Activated T-cell treated with anti-CD3 and anti-CD28 coated beads, Interleukin-2, amount 50 U/mL, for 72 hours (primary cell): Measurements from ENCODE around the gene PHTF2. TPM values are rescaled to one million over a fixed set of nuclear protein-coding genes. Genes with fewer than 3 reads are reported as not detected.
"Not testable (repeated sequence)": the region's sequence is repeated elsewhere in the genome, so short reads cannot be mapped to it uniquely, and the experiment has no call there.

ENCODE experiments used
- ATAC-seq, 2 donors: fragments of 150-1000 bp; cut with Tn5 transposase; replicated peaks in 1 of 2; 2 replicates each; pipeline ENCODE4 v1.10.0; 2021; ENCODE audit warnings: moderate library complexity in 2 of 2, mild to moderate bottlenecking in 1 of 2
- DNase-seq, 2 donors: peaks; one replicate each; pipeline ENCODE4 v3.0.0; 2021 to 2022; ENCODE audit warnings: mixed read lengths in 1 of 2
- H3K27ac Mint-ChIP-seq: one replicate; pipeline ENCODE4 v1.8.0; 2022; ENCODE audit warnings: mild to moderate bottlenecking, moderate library complexity, mixed read lengths
- H3K27me3 Mint-ChIP-seq: one replicate; pipeline ENCODE4 v1.8.0; 2022; ENCODE audit warnings: low read depth, mixed read lengths
- H3K36me3 Mint-ChIP-seq, 2 donors: one replicate each; pipeline ENCODE4 v1.8.0; 2022; ENCODE audit warnings: mixed read lengths in 2 of 2, mild to moderate bottlenecking in 1 of 2; ENCODE audit not compliant: insufficient read depth in 2 of 2
- H3K4me1 Mint-ChIP-seq: one replicate; pipeline ENCODE4 v1.8.0; 2022; ENCODE audit warnings: low read depth, mixed read lengths
- H3K4me3 Mint-ChIP-seq, 2 donors: one replicate each; pipeline ENCODE4 v1.8.0; 2022; ENCODE audit warnings: mild to moderate bottlenecking in 2 of 2, mixed read lengths in 2 of 2, moderate library complexity in 2 of 2
- H3K9me3 Mint-ChIP-seq, 2 donors: one replicate each; pipeline ENCODE4 v1.8.0; 2022; ENCODE audit warnings: mixed read lengths in 2 of 2
- total RNA-seq, 2 donors: library from RNA; stranded (reverse); gene quantifications; one replicate each; pipeline ENCODE4 v1.2.3, GENCODE V29; 2022

PHTF2 gene
- total RNA-seq, 2 donors from 2014 or later, result 16.3 to 25.5 TPM

DNA sequence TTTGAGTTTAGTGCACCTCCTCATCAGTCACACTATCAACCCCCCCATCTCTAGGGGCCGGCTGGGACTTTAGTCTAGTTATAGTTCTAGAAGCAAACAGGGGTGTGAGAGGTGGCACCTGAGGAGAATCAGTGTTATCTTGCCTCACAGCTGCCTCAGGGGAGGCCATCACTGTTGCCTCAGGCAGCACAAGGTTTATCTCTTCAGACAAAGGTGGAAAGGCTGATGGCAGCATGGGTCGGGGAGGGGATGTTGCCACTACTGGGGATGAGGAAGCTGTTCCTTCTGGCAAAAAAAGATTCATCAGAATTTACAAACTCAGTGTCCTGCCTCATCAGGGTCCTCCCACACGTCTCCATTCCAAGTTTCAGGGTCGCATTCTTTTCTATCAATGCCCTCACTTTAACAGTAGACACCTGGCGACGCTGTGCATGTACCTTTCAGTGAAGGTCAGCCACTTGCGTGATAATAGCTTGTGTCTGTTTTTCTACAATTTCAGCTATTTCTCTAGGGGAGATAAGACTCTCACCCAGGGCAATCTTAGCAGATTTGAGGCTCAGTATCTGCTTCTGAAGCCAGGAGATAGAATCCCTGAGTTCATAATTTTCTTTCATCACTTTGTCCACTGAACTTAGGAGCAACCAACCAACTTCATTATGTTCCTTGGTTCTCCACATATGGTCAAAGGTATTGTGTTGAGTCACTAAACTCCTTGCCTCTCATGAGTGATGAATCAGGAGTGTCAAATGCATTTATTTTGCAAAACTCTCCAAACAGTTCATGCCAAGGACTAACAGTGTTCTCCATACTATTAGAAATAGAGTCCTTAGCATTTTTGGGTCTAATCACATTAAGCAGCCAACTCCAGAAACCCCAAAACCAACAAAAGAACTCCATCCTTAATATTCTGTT is 75.1 kb downstream of the PHTF2 start:
- H3K9me3 Mint-ChIP-seq, H3K27ac Mint-ChIP-seq, H3K27me3 Mint-ChIP-seq, H3K36me3 Mint-ChIP-seq, H3K4me1 Mint-ChIP-seq, H3K4me3 Mint-ChIP-seq, ATAC-seq, DNase-seq: not testable (repeated sequence)

DNA sequence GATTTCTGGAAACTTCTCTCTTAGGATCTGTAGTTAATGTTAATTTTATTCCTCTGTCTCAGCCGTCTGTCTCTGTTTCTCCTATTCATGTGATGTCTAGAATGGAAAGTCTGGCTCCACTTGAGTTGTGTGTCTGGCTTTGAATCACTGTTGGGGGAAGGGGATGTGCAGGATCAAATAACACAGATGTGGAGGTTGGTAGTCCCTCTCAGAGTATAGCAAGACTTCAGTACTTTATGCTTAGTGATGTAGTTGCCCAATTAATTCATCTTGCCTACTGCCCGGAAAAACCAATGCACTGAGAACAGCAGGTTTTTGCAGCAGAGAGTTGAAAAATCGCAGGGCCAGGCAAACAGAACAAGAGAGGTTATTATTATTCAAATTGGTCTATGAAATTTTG is 79.2 kb downstream of the PHTF2 start:
- Mint-ChIP-seq H3K4me3 (no peak overlapping the region), H3K9me3 (no peaks in the 10 kb centered on the region), H3K27me3 (no peaks in the 10 kb centered on the region), H3K27ac (no peak overlapping the region), H3K36me3 (no peaks in the 10 kb centered on the region), H3K4me1 (peaks cover 10% of the 10 kb centered on the region)
- no peak for ATAC-seq
- DNase-seq, result no peak

DNA sequence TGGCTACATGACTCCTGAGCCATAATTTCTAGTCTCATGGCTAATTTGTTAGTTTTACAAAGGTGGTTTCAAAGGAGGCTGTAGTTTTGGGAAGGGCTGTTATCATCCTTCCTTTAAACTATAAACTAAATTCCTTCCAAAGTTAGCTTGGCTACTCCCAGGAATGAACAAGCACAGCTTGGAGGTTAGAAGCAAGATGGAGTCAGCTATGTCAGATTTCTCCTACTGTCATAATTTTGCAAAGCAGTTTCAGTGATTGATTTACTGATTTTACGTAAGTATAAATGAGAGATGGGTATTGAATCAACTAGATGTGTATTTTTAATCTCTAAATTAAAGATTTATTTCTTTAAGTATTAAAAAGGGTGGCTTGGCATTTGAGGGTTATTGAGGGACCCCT is 79.9 kb downstream of the PHTF2 start:
- H3K4me3 Mint-ChIP-seq, result no peak overlapping the region
- no peaks in the 10 kb centered on the region for H3K36me3 Mint-ChIP-seq
- no peak for DNase-seq
- no peak overlapping the region for H3K27ac Mint-ChIP-seq
- H3K4me1 Mint-ChIP-seq, result peaks cover 13% of the 10 kb centered on the region
- H3K9me3 Mint-ChIP-seq, result no peaks in the 10 kb centered on the region
- no peak for ATAC-seq
- H3K27me3 Mint-ChIP-seq, result no peaks in the 10 kb centered on the region

DNA sequence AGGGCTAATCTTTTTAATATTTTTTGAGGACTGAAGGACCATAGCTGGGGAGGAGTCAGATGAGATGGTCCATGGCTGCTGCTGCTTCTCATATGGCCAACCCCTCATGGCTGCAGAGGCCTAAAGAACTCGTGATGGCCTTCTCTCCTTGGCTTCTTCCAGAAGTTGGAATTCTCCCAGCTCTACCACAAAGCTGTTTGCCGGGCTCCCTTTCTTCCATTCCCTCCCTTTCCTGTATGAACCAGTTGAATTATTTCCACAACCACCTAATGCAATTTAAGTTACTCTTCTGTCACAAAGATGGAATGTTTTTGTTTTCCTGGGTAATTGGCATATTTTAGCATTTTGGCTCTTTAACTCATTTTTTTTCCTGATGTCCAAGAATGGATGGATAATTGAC is 80.7 kb downstream of the PHTF2 start:
- no peaks in the 10 kb centered on the region for H3K9me3 Mint-ChIP-seq
- peaks cover 13% of the 10 kb centered on the region for H3K4me1 Mint-ChIP-seq
- no peaks in the 10 kb centered on the region for H3K27me3 Mint-ChIP-seq
- no peak overlapping the region for H3K4me3 Mint-ChIP-seq
- no peaks in the 10 kb centered on the region for H3K36me3 Mint-ChIP-seq
- H3K27ac Mint-ChIP-seq, result no peak overlapping the region
- DNase-seq, result no peak
- no peak for ATAC-seq

DNA sequence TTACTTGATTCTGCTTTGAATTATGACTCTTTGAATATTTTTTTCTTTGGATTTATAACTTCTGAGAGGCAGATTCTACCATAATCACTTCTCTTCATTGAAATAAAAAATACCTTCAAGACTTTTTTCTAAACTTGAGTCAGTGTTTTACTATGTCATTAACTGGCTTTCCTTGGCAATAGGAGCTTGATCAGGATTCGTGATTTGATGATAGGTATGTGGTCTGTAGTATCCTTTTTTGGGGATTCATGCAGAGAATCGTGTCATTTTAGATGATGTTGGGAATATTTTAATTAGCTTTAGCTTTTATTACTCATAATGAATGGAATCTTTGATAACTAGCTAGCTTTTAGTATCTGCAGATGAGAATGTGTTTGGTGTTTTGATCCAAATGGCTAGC is 83.3 kb downstream of the PHTF2 start:
- Mint-ChIP-seq H3K4me1 (peaks cover 13% of the 10 kb centered on the region), H3K27ac (no peak overlapping the region), H3K27me3 (no peaks in the 10 kb centered on the region), H3K4me3 (no peak overlapping the region), H3K9me3 (no peaks in the 10 kb centered on the region), H3K36me3 (no peaks in the 10 kb centered on the region)
- DNase-seq, result no peak
- no peak for ATAC-seq

DNA sequence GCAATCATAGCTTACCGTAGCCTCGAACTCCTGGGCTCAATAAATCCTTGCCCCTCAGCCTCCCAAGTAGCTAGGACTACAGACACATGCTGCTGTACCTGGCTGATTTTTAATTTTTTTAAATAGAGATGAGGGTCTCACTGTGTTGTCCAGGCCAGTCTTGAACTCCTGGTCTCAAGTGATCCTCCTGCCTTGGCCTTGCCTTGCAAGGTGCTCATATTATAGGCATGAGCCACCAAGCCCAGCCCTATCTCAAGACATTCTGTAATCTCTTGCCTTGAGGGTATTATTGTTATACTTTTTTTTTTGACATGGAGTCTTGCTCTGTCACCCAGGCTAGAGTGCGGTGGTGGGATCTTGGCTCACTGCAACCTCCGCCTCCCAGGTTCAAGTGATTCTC is 86.6 kb downstream of the PHTF2 start:
- H3K27ac Mint-ChIP-seq, result no peak overlapping the region
- DNase-seq (no peak), ATAC-seq (no peak)
- H3K36me3 Mint-ChIP-seq, result no peaks in the 10 kb centered on the region
- H3K27me3 Mint-ChIP-seq, result no peaks in the 10 kb centered on the region
- peaks cover 20% of the 10 kb centered on the region for H3K4me1 Mint-ChIP-seq
- H3K4me3 Mint-ChIP-seq, result no peak overlapping the region
- H3K9me3 Mint-ChIP-seq, result no peaks in the 10 kb centered on the region

DNA sequence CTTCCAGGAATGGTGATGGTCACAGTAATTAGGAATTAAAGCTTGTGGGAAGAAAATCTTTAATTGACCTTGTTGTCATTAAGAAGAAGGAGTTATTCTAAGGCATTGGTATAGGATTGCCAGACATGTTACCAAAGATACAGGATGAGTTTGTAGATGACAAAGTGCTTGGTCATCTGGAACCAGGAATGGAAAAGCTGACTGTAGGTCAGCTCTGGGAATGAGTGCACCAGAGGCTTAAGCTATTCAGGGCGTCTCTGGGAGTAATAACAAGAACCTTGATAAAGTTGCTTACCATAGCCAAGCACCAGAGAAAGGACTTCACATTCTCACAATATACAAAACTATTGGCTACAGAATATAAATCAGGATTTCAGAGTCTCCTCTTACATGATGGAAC is 89.0 kb downstream of the PHTF2 start:
- ATAC-seq (peak; percentile 39 to 81), DNase-seq (peak in 1 of 2 donors; percentile 12)
- Mint-ChIP-seq H3K4me3 (no peak overlapping the region), H3K36me3 (no peaks in the 10 kb centered on the region), H3K9me3 (no peaks in the 10 kb centered on the region), H3K27me3 (no peaks in the 10 kb centered on the region), H3K27ac (peak overlapping the region; percentile 27), H3K4me1 (peaks cover 12% of the 10 kb centered on the region)

DNA sequence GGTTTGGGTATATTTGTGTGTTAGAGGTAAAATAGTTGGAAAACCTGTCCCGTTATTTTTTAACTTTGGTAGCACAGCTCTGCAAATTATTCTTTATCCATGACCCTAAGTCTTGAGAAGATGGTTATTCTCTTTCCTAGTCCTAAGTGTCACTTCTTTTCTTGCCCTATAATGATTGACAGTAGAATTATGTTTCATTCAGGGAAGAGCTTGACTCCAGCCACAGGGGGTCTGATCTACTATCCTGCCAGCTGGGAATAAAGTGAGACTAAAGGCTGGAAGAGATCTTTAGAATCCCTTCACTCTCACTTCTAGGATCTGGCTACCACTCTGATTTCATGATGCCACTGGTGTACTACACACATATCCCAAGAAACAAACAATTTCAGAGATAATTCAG is 90.4 kb downstream of the PHTF2 start:
- H3K27me3 Mint-ChIP-seq, result no peaks in the 10 kb centered on the region
- H3K27ac Mint-ChIP-seq, result no peak overlapping the region
- H3K4me1 Mint-ChIP-seq, result peaks cover 7% of the 10 kb centered on the region
- no peak overlapping the region for H3K4me3 Mint-ChIP-seq
- no peaks in the 10 kb centered on the region for H3K36me3 Mint-ChIP-seq
- ATAC-seq (no peak), DNase-seq (no peak)
- no peaks in the 10 kb centered on the region for H3K9me3 Mint-ChIP-seq

DNA sequence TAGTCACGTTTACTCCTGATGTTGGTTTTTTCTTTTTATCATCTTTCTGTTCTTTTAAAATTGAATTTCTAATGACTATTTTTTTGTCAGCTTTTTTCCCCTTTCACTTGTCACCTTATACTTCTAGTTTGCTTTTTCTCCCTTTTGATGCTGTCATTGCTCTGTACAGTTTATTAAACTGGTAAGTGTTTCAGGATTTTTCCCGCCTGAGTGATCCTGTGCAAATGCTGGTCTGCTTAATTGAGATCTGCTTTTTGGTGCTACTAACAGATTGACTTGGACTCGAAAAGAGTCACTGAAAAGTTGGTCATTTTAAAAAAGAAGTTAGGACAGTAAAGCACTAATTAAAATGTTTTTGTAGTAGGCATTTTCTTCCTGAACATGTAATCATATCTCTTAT is 95.2 kb downstream of the PHTF2 start:
- Mint-ChIP-seq H3K27ac (no peak overlapping the region), H3K9me3 (no peaks in the 10 kb centered on the region), H3K27me3 (no peaks in the 10 kb centered on the region), H3K4me1 (no peaks in the 10 kb centered on the region), H3K4me3 (no peak overlapping the region), H3K36me3 (no peaks in the 10 kb centered on the region)
- ATAC-seq, result no peak
- DNase-seq, result no peak

DNA sequence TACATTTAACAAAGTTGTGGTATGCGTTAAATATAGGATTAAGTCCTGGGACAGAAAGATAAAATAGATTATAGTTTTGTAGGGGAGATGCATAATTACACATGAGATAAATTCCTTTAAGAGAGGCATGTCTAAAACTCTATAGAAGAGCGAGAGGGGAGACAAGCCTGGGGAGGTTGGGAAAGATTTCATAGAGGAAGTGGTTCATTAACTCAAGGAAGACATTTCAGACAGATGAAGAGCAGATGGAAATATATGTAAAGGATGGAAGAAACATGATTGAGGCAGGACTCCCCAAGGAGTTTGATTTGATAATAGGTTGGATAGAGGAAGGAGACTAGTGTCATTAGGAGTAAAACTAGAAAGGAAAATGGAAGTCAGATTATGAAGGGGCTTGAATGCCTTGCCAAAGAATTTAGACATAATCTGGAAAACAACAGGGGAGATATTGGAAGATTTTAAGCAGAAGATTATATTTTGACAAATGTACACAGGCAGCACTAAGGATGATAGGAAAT is 96.1 kb downstream of the PHTF2 start:
- H3K27me3 Mint-ChIP-seq, result no peaks in the 10 kb centered on the region
- H3K4me1 Mint-ChIP-seq, result no peaks in the 10 kb centered on the region
- ATAC-seq, result no peak
- H3K27ac Mint-ChIP-seq, result no peak overlapping the region
- no peak overlapping the region for H3K4me3 Mint-ChIP-seq
- H3K36me3 Mint-ChIP-seq, result no peaks in the 10 kb centered on the region
- H3K9me3 Mint-ChIP-seq, result no peaks in the 10 kb centered on the region
- DNase-seq, result no peak

DNA sequence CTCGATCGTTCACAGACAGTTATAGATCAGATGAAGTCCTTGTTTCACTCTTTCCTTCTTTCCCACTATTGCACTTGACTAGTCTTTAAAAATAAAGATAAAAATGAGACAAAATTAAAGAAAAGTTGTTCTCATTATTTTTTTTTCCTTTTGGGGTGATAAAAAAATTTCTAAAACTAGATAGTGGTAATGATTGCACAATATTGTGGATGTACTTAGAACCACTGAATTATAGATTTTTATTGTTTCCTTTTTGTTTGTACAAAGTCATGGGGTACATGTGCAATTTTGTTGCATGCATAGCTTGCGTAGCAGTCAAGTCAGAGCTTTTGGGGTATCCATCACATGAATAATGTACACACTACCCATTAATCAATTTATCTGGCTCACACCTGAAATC is 97.3 kb downstream of the PHTF2 start:
- Mint-ChIP-seq H3K27me3 (no peaks in the 10 kb centered on the region), H3K4me3 (no peak overlapping the region), H3K4me1 (no peaks in the 10 kb centered on the region), H3K36me3 (no peaks in the 10 kb centered on the region), H3K9me3 (no peaks in the 10 kb centered on the region), H3K27ac (no peak overlapping the region)
- DNase-seq, result no peak
- ATAC-seq, result no peak

DNA sequence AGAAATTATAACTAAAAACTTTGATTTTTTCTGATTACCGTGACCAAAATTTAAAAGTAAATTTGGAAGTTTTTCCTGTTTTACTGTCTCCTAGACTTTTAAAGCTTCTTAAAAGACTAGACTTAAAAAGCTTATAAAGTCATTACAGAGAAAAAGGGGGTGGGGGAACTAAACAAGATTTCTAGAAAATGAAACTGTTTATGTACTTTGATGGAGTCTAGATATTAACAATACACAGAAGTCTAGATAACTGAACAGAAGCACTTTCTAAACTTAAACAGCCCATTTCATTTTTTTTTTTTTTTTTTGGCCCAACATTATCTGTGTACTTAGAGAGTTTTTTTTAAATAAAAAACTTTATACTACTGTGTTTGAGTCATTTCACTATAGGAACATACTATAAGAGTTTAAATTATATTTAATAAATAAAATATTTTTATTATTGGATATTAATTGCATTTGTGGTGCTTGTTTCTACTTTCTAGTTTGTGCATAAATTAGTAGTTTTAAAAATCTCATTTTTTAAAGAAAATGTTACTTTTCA is 98.5 kb downstream of the PHTF2 start:
- H3K4me1 Mint-ChIP-seq, result no peaks in the 10 kb centered on the region
- no peak overlapping the region for H3K27ac Mint-ChIP-seq
- no peaks in the 10 kb centered on the region for H3K9me3 Mint-ChIP-seq
- H3K27me3 Mint-ChIP-seq, result no peaks in the 10 kb centered on the region
- DNase-seq (no peak), ATAC-seq (no peak)
- H3K36me3 Mint-ChIP-seq, result no peaks in the 10 kb centered on the region
- peak overlapping the region in 1 of 2 donors; percentile 20 for H3K4me3 Mint-ChIP-seq

DNA sequence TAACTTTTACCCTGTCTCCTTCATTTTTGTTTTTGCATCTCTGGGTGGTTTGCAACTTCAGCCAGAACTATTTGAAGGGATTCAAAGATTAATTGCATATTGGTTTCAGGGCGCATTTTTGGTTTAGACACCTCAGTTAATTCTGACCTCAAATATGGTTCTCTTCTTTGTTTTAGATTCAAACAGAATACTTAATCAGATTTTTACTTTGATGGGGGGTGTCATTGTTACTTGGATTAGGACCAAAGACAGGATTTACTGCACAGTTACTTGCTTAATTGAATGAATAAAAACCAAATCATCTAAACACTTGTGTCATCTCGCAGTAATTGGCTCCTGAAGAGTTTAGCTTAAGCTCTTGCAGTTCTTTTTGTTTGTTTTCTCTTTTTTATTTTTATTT is 100.9 kb downstream of the PHTF2 start:
- DNase-seq, result no peak
- Mint-ChIP-seq H3K36me3 (no peaks in the 10 kb centered on the region), H3K4me1 (no peaks in the 10 kb centered on the region), H3K9me3 (no peaks in the 10 kb centered on the region), H3K27ac (peak overlapping the region; percentile 60), H3K27me3 (no peaks in the 10 kb centered on the region), H3K4me3 (no peak overlapping the region)
- ATAC-seq, result no peak
